KOPT-K1 (cell line): ENCODE data around the gene CD63.
A peak's percentile ranks its signal among the peaks of the same experiment; 100 is the strongest.
"Not testable (repeated sequence)": the region's sequence is repeated elsewhere in the genome, so short reads cannot be mapped to it uniquely, and the experiment has no call there.

Experiments
- H3K27ac ChIP-seq: fragments of 200-600 bp; sonication (generic); 2 replicates; pipeline ENCODE4 v1.5.1; 2016; ENCODE audit warnings: antibody characterized with exemption, mild to moderate bottlenecking, low read depth, low read length; ENCODE audit not compliant: poor library complexity, severe bottlenecking
- H3K36me3 ChIP-seq: fragments of 200-600 bp; sonication (generic); 2 replicates; pipeline ENCODE4 v1.5.1; 2017; ENCODE audit warnings: antibody characterized with exemption, mild to moderate bottlenecking, low read length, moderate library complexity; ENCODE audit not compliant: insufficient read depth
- H3K9me3 ChIP-seq: fragments of 200-600 bp; sonication (generic); 2 replicates; pipeline ENCODE4 v1.5.1; 2017; ENCODE audit warnings: antibody characterized with exemption, low read length, mild to moderate bottlenecking; ENCODE audit not compliant: insufficient read depth, poor library complexity, severe bottlenecking

Gene CD63, protein sequence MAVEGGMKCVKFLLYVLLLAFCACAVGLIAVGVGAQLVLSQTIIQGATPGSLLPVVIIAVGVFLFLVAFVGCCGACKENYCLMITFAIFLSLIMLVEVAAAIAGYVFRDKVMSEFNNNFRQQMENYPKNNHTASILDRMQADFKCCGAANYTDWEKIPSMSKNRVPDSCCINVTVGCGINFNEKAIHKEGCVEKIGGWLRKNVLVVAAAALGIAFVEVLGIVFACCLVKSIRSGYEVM

GRCh38 chr12:55728939-55729818, at the start of gene CD63:
CD63 (minus strand) TSS chr12:55729009; CDS start chr12:55728341, 668 bp downstream.
- H3K27ac ChIP-seq = peak within 1 kb of the TSS; percentile 78
- peaks cover 28% of the 10 kb centered on the region for H3K36me3 ChIP-seq
- no peaks in the 10 kb centered on the region for H3K9me3 ChIP-seq

DNA sequence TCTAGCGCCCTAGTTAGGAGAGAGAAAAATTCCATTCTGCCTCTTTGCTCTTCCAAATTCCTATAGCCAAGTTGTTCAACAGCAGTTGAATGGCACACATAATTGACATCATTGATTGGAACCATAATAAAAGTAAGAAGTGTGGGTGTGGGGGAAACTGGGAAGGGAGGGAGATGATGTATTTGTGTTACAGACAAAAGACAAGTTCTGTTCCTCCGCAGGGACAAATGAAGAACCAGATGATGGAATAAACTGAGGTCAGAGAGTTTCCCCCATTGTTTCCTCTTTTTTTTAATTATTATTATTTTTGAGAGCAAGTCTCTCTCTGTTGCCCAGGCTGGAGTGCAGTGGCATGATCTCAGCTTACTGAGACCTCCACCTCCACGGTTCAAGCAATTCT, 49.0 kb upstream of the CD63 start:
- peaks cover 100% of the 10 kb centered on the region for H3K36me3 ChIP-seq
- no peak overlapping the region for H3K27ac ChIP-seq
- no peaks in the 10 kb centered on the region for H3K9me3 ChIP-seq

- Histone ChIP-seq H3K36me3 (peaks cover 92% of the 10 kb centered on the region), H3K27ac (no peak overlapping the region), H3K9me3 (no peaks in the 10 kb centered on the region)
Measured at GRCh38 chr12:55771736-55772135, 42.9 kb upstream of the CD63 start.

DNA sequence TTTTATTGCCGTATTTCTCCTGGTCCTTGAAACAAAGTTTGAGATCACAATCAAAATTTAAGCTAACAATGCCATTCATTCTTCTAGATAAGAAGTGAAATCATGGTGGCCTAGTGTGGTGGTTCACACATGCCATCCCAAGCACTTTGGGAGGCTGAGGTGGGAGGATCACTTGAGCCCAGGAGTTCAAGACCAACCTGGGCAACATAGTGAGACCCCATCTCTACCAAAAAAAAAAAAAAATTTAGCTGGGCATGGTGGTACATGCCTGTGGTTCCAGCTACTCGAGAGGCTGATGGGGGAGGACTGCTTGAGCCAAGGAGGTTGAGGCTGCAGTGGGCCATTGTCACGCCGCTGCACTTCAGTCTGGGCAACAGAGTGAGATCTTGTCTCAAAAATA, 38.3 kb upstream of the CD63 start:
- Histone ChIP-seq H3K9me3 (no peaks in the 10 kb centered on the region), H3K27ac (no peak overlapping the region), H3K36me3 (peaks cover 90% of the 10 kb centered on the region)

DNA sequence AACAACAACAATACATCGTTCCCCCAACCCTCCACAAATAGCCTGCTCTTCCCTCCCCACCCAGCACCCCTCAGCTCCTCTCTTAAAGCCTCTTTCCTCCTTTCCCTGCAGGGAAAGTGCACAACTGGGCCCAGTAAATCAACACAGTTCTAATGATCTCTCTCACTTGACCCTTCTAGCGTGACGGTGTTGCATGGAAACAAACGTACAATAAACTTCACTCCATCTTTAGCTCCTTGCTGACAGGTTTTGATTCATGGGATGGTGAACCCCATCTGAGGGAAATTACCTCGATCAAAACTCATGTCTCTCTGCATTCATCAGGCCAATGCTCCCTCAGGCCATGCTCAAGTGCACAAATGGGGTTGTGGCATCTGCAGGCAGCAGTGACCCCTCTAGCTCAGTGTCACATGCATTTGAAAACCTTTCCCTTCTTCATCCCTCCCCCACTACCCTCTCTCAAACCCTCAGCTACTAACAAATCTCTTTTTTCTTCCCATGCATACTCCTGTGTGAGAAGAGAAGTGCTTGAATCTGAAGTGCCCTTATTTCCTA, 37.0 kb upstream of the CD63 start:
- Histone ChIP-seq H3K36me3 (peaks cover 90% of the 10 kb centered on the region), H3K27ac (no peak overlapping the region), H3K9me3 (no peaks in the 10 kb centered on the region)

GRCh38 chr12:55762646-55763045, 33.8 kb upstream of the CD63 start:
- H3K9me3 ChIP-seq = no peaks in the 10 kb centered on the region
- H3K36me3 ChIP-seq = peaks cover 97% of the 10 kb centered on the region
- no peak overlapping the region for H3K27ac ChIP-seq

DNA sequence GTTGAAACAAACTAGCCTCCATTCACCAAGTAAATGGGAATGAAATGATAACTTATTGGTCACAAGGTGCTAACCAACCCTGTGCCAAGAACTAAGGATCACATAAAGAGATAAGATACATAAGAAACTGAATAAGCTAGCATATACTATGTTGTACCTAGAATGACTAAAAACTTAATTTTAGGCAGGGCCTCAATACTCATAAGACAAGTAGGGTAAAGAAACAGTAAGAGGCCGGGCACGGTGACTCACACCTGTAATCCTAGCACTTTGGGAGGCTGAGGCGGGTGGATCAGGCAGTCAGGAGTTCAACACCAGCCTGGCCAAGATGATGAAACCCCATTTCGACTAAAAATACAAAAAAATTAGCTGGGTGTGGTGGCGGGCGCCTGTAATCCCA, 31.9 kb upstream of the CD63 start:
- H3K36me3 ChIP-seq = peaks cover 98% of the 10 kb centered on the region
- H3K27ac ChIP-seq = no peak overlapping the region

GRCh38 chr12:55758575-55758974, 29.8 kb upstream of the CD63 start:
- not testable (repeated sequence) for H3K27ac ChIP-seq, H3K9me3 ChIP-seq
- H3K36me3 ChIP-seq = peaks cover 100% of the 10 kb centered on the region

More for the DNA sequence above, 31.9 kb upstream of the CD63 start:
- no peaks in the 10 kb centered on the region for H3K9me3 ChIP-seq

DNA sequence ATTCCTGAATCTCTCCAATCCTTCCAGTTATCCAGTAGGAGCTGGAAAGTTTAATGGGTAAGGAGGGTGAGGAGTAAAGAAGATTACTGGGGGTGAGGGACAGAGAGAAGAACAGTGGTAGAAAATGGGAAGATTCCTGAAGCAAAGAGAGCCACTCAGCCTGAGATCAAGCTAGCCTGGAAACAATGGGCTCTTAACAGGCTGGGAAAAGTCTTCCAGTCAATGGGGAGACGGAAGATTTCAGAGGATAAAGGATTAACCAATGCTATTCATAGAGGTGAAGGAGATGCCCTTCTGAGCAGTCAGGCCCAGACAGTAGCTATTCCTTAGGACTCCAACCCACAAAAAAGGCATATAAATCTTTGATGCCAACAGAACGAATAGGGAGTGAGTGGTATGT, 28.9 kb upstream of the CD63 start:
- peaks cover 100% of the 10 kb centered on the region for H3K36me3 ChIP-seq
- H3K27ac ChIP-seq = no peak overlapping the region
- H3K9me3 ChIP-seq = no peaks in the 10 kb centered on the region

- Histone ChIP-seq H3K36me3 (peaks cover 100% of the 10 kb centered on the region), H3K9me3 (no peaks in the 10 kb centered on the region), H3K27ac (no peak overlapping the region)
Measured at GRCh38 chr12:55755246-55755645, 26.4 kb upstream of the CD63 start.

- peaks cover 71% of the 10 kb centered on the region for H3K36me3 ChIP-seq
Measured at GRCh38 chr12:55748230-55748993, 19.6 kb upstream of the CD63 start.

GRCh38 chr12:55746913-55747231, 18.1 kb upstream of the CD63 start:
- Histone ChIP-seq H3K27ac (no peak overlapping the region), H3K9me3 (no peaks in the 10 kb centered on the region), H3K36me3 (peaks cover 55% of the 10 kb centered on the region)

More at GRCh38 chr12:55748230-55748993, 19.6 kb upstream of the CD63 start:
- Histone ChIP-seq H3K27ac (no peak overlapping the region), H3K9me3 (no peaks in the 10 kb centered on the region)

DNA sequence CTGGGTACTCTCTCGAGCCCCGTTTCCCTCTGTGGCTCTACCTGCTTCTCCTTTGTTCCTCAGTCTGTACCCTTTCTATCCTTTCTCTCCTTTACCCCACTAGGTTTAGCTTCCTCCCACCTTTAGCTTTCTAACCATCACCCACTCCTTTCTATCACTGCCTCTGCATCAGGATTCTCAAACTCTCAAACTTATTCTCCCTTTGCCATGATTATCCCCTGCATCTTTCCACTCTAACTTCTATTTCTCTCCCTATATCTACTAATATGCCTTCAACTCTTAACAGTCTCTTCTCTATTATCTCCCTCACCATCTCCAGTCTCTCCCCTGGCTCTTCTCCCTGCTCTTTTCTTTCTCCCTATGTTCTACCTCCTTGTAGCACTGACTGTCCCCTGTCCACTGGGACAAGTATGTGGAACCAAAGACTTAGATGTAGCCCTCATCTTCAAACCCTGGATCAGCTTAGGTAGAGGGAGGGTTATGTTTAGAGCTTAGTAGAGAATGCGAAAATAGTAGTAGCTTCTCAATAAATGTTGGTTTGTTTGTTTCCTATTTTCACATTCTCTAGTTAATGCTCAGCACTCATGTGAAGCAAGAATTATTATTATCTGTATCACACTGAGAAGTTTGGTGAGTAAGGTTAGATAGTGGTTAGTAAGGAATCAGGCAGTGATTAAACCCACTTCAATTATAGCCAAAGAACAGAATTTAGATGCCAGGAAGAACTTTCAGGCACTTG, 17.5 kb upstream of the CD63 start:
- Histone ChIP-seq H3K27ac (no peak overlapping the region), H3K36me3 (peaks cover 50% of the 10 kb centered on the region), H3K9me3 (no peaks in the 10 kb centered on the region)

GRCh38 chr12:55745361-55746173, 16.8 kb upstream of the CD63 start:
- H3K27ac ChIP-seq = peak overlapping the region; percentile 70
- H3K9me3 ChIP-seq = no peaks in the 10 kb centered on the region
- H3K36me3 ChIP-seq = peaks cover 42% of the 10 kb centered on the region
